IMR-90 (cell line): ENCODE results near the gene PAQR9.

Experiments
- CEBPB ChIP-seq: IDR thresholded peaks from 2 replicates; pipeline ENCODE4 v1.6.1; 2012; ENCODE audit warnings: low read depth, low read length, improper control_type of control experiment
- CHD1 ChIP-seq: IDR thresholded peaks from 2 replicates; pipeline ENCODE4 v1.6.1; 2012; ENCODE audit warnings: low read depth, low read length, improper control_type of control experiment
- FOS ChIP-seq: fragments of 150-350 bp; IDR thresholded peaks from 2 replicates; pipeline ENCODE4 v1.6.1; 2016; ENCODE audit warnings: low read depth, low read length
- MAFK ChIP-seq: IDR thresholded peaks from 2 replicates; pipeline ENCODE4 v1.6.1; 2012; ENCODE audit warnings: low read depth, low read length, improper control_type of control experiment
- MAZ ChIP-seq: IDR thresholded peaks from 2 replicates; pipeline ENCODE4 v1.6.1; 2012; ENCODE audit warnings: low read depth, mild to moderate bottlenecking, low read length, improper control_type of control experiment, moderate library complexity, borderline replicate concordance
- MXI1 ChIP-seq: IDR thresholded peaks from 2 replicates; pipeline ENCODE4 v1.6.1; 2012; ENCODE audit warnings: low read depth, mild to moderate bottlenecking, low read length, moderate library complexity, borderline replicate concordance
- NFE2L2 ChIP-seq: fragments of 150-350 bp; IDR thresholded peaks from 2 replicates; pipeline ENCODE4 v1.6.1; 2016; ENCODE audit warnings: low read depth, mild to moderate bottlenecking, low read length
- POLR2A ChIP-seq: IDR thresholded peaks from 2 replicates; pipeline ENCODE4 v1.6.1; 2012; ENCODE audit warnings: mild to moderate bottlenecking, low read depth, low read length
- RAD21 ChIP-seq: IDR thresholded peaks from 2 replicates; pipeline ENCODE4 v1.6.1; 2012; ENCODE audit warnings: low read length, improper control_type of control experiment
- RCOR1 ChIP-seq: IDR thresholded peaks from 2 replicates; pipeline ENCODE4 v1.6.1; 2012; ENCODE audit warnings: mild to moderate bottlenecking, low read length, improper control_type of control experiment; ENCODE audit not compliant: insufficient replicate concordance
- RFX5 ChIP-seq: IDR thresholded peaks from 2 replicates; pipeline ENCODE4 v1.8.0; 2012; ENCODE audit warnings: low read depth, mild to moderate bottlenecking, low read length, moderate library complexity
- SMC3 ChIP-seq: fragments of 150-350 bp; IDR thresholded peaks from 2 replicates; pipeline ENCODE4 v1.6.1; 2016; ENCODE audit warnings: low read depth, mild to moderate bottlenecking, antibody characterized with exemption, low read length, moderate library complexity
- TF ChIP-seq, protein P1 (sequence below): conservative IDR thresholded peaks from 2 replicates; pipeline ENCODE4 v1.5.1; 2012; ENCODE audit warnings: mild to moderate bottlenecking, low read depth, low read length, improper control_type of control experiment
- TF ChIP-seq, protein P2 (sequence below): fragments of 150-350 bp; IDR thresholded peaks from 2 replicates; pipeline ENCODE4 v1.6.1; 2017; ENCODE audit warnings: mild to moderate bottlenecking, antibody characterized with exemption, low read length, low read depth

DNA sequence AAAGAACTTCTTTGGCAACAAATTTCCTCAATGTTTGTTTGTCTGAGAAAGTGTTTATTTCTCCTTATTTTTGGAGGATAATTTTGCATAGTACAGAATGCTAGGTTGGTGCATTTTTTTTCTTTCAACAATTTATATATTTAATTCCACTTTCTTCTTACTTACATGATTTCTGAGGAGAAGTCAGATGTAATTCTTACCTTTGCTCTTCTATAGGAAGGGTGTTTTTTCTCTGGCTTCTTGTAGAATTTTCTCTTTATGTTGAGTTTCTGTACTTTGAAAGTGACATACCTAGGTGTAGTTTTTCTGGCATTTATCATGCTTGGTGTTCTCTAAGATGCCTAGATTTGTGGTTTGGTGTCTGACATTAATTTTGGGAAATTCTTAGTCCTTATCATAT is 39.8 kb downstream of the PAQR9 start:
- TF ChIP-seq, protein P1, sequence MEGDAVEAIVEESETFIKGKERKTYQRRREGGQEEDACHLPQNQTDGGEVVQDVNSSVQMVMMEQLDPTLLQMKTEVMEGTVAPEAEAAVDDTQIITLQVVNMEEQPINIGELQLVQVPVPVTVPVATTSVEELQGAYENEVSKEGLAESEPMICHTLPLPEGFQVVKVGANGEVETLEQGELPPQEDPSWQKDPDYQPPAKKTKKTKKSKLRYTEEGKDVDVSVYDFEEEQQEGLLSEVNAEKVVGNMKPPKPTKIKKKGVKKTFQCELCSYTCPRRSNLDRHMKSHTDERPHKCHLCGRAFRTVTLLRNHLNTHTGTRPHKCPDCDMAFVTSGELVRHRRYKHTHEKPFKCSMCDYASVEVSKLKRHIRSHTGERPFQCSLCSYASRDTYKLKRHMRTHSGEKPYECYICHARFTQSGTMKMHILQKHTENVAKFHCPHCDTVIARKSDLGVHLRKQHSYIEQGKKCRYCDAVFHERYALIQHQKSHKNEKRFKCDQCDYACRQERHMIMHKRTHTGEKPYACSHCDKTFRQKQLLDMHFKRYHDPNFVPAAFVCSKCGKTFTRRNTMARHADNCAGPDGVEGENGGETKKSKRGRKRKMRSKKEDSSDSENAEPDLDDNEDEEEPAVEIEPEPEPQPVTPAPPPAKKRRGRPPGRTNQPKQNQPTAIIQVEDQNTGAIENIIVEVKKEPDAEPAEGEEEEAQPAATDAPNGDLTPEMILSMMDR, result no peak
- no peak for TF ChIP-seq RAD21
- TF ChIP-seq CEBPB, result no peak
- TF ChIP-seq POLR2A, result no peak
- TF ChIP-seq SMC3, result no peak
- no peak for TF ChIP-seq MXI1
- no peak for TF ChIP-seq MAZ
- no peak for TF ChIP-seq MAFK
- TF ChIP-seq RCOR1, result no peak
- no peak for TF ChIP-seq RFX5
- TF ChIP-seq, protein P2, sequence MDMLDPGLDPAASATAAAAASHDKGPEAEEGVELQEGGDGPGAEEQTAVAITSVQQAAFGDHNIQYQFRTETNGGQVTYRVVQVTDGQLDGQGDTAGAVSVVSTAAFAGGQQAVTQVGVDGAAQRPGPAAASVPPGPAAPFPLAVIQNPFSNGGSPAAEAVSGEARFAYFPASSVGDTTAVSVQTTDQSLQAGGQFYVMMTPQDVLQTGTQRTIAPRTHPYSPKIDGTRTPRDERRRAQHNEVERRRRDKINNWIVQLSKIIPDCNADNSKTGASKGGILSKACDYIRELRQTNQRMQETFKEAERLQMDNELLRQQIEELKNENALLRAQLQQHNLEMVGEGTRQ, result no peak
- TF ChIP-seq CHD1, result no peak
- TF ChIP-seq FOS, result no peak
- TF ChIP-seq NFE2L2, result no peak
